Spleen (tissue), 7 donors: ENCODE measurements around the gene GNG4.
"Not testable (repeated sequence)": the region's sequence is repeated elsewhere in the genome, so short reads cannot be mapped to it uniquely, and the experiment has no call there.

Source experiments
- CTCF ChIP-seq, 11 experiments: fragments of 200-600 bp in 7 of 11; fragments of 450-650 bp in 4 of 11; sonication (generic) in 4 of 11; IDR thresholded peaks in 8 of 11; conservative IDR thresholded peaks in 3 of 11; 1 replicate in 7 of 11; 2 replicates in 4 of 11; pipeline versions ENCODE4 v1.4.0 to v1.8.0; 2016 to 2021; ENCODE audit warnings: antibody characterized with exemption in 11 of 11, inconsistent platforms in 4 of 11, mild to moderate bottlenecking in 1 of 11
- POLR2A ChIP-seq, 3 donors: fragments of 450-650 bp; IDR thresholded peaks; one replicate each; pipeline ENCODE4 v1.5.1; 2017; ENCODE audit warnings: antibody characterized with exemption in 3 of 3, mild to moderate bottlenecking in 1 of 3
- donor health status: DM: no; HTN: no; CAD: no; lungs with moderate emphysema.
- donor health status: DM: no; HTN: no; CAD: no.
- donor health status: DM: no; HTN: no; CAD: no.

DNA sequence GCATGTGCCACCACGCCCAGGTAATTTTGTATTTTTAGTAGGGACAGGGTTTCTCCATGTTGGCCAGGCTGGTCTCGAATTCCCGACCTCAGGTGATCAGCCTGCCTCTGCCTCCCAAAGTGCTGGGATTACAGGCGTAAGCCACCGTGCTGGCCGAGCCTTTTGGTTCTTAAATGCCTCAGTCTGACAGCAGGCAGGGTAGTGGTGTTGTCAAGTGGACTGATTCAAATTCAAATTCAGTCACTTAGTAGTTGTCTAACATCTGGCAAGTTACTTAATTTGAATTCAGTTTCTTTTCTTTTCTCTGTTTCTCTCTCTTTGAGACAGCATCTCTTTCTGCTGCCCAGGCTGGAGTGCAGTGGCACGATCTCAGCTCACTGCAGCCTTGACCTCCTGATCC is 106.7 kb downstream of the GNG4 start:
- TF ChIP-seq CTCF (IDR thresholded peaks at IDR 0.05 in 8 of 11, conservative IDR thresholded peaks at IDR 0.05 in 3 of 11); POLR2A (IDR thresholded peaks at IDR 0.05): not testable (repeated sequence)
